ENCODE results near the gene RNF167. TPM values are rescaled to one million over a fixed set of nuclear protein-coding genes. Genes with fewer than 3 reads are reported as not detected.

Gene RNF167
- total and polyA plus RNA-seq, 2 of the 13 experiments (the other 11 are each of a cell fraction or from before 2014, with no cell fraction given), result 44.1 to 45.4 TPM

- TF ChIP-seq ZXDC (CRISPR knock-in tag; IDR thresholded peaks at IDR 0.05) (no peak), SRF (IDR thresholded peaks at IDR 0.05; ENCODE audit: low read depth, low read length) (peak; percentile 92), POLR2AphosphoS5 (IDR thresholded peaks at IDR 0.05; ENCODE audit: low read depth, low read length) (peak; percentile 10; the same call in 1 of the 2 replicates)
Measured at GRCh38 chr17:4947010-4947410, 6.9 kb downstream of the RNF167 start (continued).

GRCh38 chr17:4947411-4948165 is 7.5 kb downstream of the RNF167 start:
- BruUV-seq (replicated peaks), result no TSS peak
- intact Hi-C loops (cut with micrococcal nuclease; ENCODE audit: unreplicated experiment) (no loop called here), in situ Hi-C loops (cut with HindIII; ENCODE audit: extremely low pct_ligation_motif_present, low pct_unique_long_range_greater_than_20kb) (no loop called here)
- ATAC-seq (peak; percentile 8), DNase-seq (ENCODE audit: low spot score) (peak; percentile 50), FAIRE-seq (no peak)
- no peak overlapping the region for H2AFZ ChIP-seq (ENCODE audit: low read length)
- peak overlapping the region; percentile 93 to 100 (median 100) for H3K4me3 ChIP-seq (replicated peaks in 1 of 3; ENCODE audit: insufficient read depth in 1 of 3, low read depth in 2 of 3, low read length in 3 of 3)
- H3K9ac ChIP-seq (ENCODE audit: insufficient read depth, low read depth, low read length), result peak overlapping the region; percentile 99
- 1% methylated on average over 15 of the region's 56 CpGs for WGBS (ENCODE audit: low lambda C conversion rate)
- H3K27me3 ChIP-seq (ENCODE audit: control insufficient read depth in 1 of 2, insufficient read depth in 2 of 2, low read length in 2 of 2), result no peaks in the 10 kb centered on the region; a peak in 1 of 5 replicates
- H3K27ac ChIP-seq (ENCODE audit: extremely low read length, insufficient read depth, low read length), result peak overlapping the region; percentile 99
- peaks cover 33% of the 10 kb centered on the region for H4K20me1 ChIP-seq (ENCODE audit: insufficient read depth, low read length)
- peak overlapping the region; percentile 96 for H3K4me2 ChIP-seq (ENCODE audit: low read depth, low read length)
- H3K4me1 ChIP-seq (ENCODE audit: insufficient read depth, low read length), result peaks cover 47% of the 10 kb centered on the region
- CTCF ChIA-PET (ENCODE audit: low intra/inter-chr PET ratio, low total read pairs), result no interaction called here
- H3K36me3 ChIP-seq (replicated peaks in 1 of 2; ENCODE audit: control insufficient read depth in 1 of 2, insufficient read depth in 2 of 2, low read length in 2 of 2), result peaks cover 16 to 37% of the 10 kb centered on the region in 2 experiments
- POLR2A ChIA-PET, result interaction anchor here (0.9 to 10.0 kb wide), 7 partner anchors 8 to 53 kb away, joined by 3 to 273 read pairs (median 9); partner anchors contain the start of genes INCA1, KIF1C, RNF167 and SLC25A11
- H3K9me3 ChIP-seq (ENCODE audit: low read length), result no peaks in the 10 kb centered on the region
- peaks cover 49% of the 10 kb centered on the region for H3K79me2 ChIP-seq (ENCODE audit: insufficient read depth, low read length)
- TF ChIP-seq ZNF224 (CRISPR knock-in tag; IDR thresholded peaks at IDR 0.05) (0 out of 2 replicates have a peak, but pooled peaks have one; percentile 20), BCLAF1 (IDR thresholded peaks at IDR 0.05) (no peak), PATZ1 (CRISPR knock-in tag; IDR thresholded peaks at IDR 0.05) (peak; percentile 68; the same call in 1 of the 2 replicates), TIGD3 (CRISPR knock-in tag; IDR thresholded peaks at IDR 0.05; ENCODE audit: borderline replicate concordance) (no peak; the same call in 1 of the 2 replicates), ZSCAN31 (CRISPR knock-in tag; IDR thresholded peaks at IDR 0.05; ENCODE audit: low read depth) (0 out of 2 replicates have a peak, but pooled peaks have one; percentile 43), PCBP1 (IDR thresholded peaks at IDR 0.05; ENCODE audit: borderline replicate concordance, low read depth, low read length) (no peak), BCL6 (CRISPR knock-in tag; IDR thresholded peaks at IDR 0.05) (no peak; the same call in 1 of the 2 replicates), CENPX (CRISPR knock-in tag; IDR thresholded peaks at IDR 0.05) (no peak)

Data from HepG2 (cell line).